ENCODE measurements around the gene GRID2IP. TPM values are rescaled to one million over a fixed set of nuclear protein-coding genes. Genes with fewer than 3 reads are reported as not detected.

GRID2IP gene
- total and polyA plus RNA-seq, 2 of the 13 experiments (the other 11 are each of a cell fraction or from before 2014, with no cell fraction given), result 0.03 TPM; not detected in 1

GRCh38 chr7:6447581-6448199 is 103.6 kb downstream of the GRID2IP start, which contains the start of gene DAGLB (continued):
- TF ChIP-seq E2F2 (CRISPR knock-in tag; IDR thresholded peaks at IDR 0.05; ENCODE audit: borderline replicate concordance) (0 out of 2 replicates have a peak, but pooled peaks have one; percentile 33), SOX6 (IDR thresholded peaks at IDR 0.05) (no peak), SOX6 (CRISPR knock-in tag; IDR thresholded peaks at IDR 0.05) (no peak), ARNT2 (CRISPR knock-in tag; IDR thresholded peaks at IDR 0.05; ENCODE audit: low read depth) (0 out of 2 replicates have a peak, but pooled peaks have one; percentile 7), NR2C2 (CRISPR knock-in tag; IDR thresholded peaks at IDR 0.05; ENCODE audit: borderline replicate concordance) (peak; percentile 10; the same call in 1 of the 2 replicates), KLF15 (CRISPR knock-in tag; IDR thresholded peaks at IDR 0.05; ENCODE audit: borderline replicate concordance) (0 out of 2 replicates have a peak, but pooled peaks have one; percentile 51), POLR2A (IDR thresholded peaks at IDR 0.05; ENCODE audit: insufficient read depth in 1 of 2, low read depth in 2 of 2, low read length in 2 of 2) (peak; percentile 81 to 85), HNRNPK (IDR thresholded peaks at IDR 0.05; ENCODE audit: low read depth, low read length, poor library complexity, severe bottlenecking) (no peak), SNAPC4 (CRISPR knock-in tag; IDR thresholded peaks at IDR 0.05) (peak; percentile 69; the same call in 1 of the 2 replicates), ZBTB38 (CRISPR knock-in tag; IDR thresholded peaks at IDR 0.05) (0 out of 2 replicates have a peak, but pooled peaks have one; percentile 47), ZNF275 (CRISPR knock-in tag; IDR thresholded peaks at IDR 0.05; ENCODE audit: borderline replicate concordance) (no peak; the same call in 1 of the 2 replicates), NR2F6 (IDR thresholded peaks at IDR 0.05) (no peak), NR2F6 (CRISPR knock-in tag; IDR thresholded peaks at IDR 0.05) (no peak), ZNF557 (CRISPR knock-in tag; IDR thresholded peaks at IDR 0.05) (peak; percentile 78; the same call in 1 of the 2 replicates), FOSL2 (CRISPR knock-in tag; IDR thresholded peaks at IDR 0.05) (no peak), MEIS1 (CRISPR knock-in tag; IDR thresholded peaks at IDR 0.05; ENCODE audit: borderline replicate concordance) (0 out of 2 replicates have a peak, but pooled peaks have one; percentile 62), ELK4 (CRISPR knock-in tag; IDR thresholded peaks at IDR 0.05; ENCODE audit: borderline replicate concordance) (no peak), ATF7 (IDR thresholded peaks at IDR 0.05) (no peak), ATF7 (CRISPR knock-in tag; IDR thresholded peaks at IDR 0.05) (peak; percentile 52; the same call in 1 of the 2 replicates), TEAD3 (CRISPR knock-in tag; optimal IDR thresholded peaks at IDR 0.05; ENCODE audit: borderline replicate concordance) (no peak), NFATC3 (CRISPR knock-in tag; IDR thresholded peaks at IDR 0.05) (no peak)
